CD14-positive monocyte (primary cell): ENCODE data around the gene MFN2. TPM values are rescaled to one million over a fixed set of nuclear protein-coding genes. Genes with fewer than 3 reads are reported as not detected.

Source experiments
- DNase-seq, 3 donors: peaks; one replicate each; pipeline ENCODE4 v3.0.0-alpha.2; 2011 to 2022
- H2AFZ ChIP-seq: 2 replicates; pipeline ENCODE4 v1.6.0; 2012; ENCODE audit warnings: mild to moderate bottlenecking, low read depth, low read length, inconsistent platforms; ENCODE audit not compliant: insufficient read depth, poor library complexity, severe bottlenecking
- H3K27ac ChIP-seq, 2 donors: 1 replicate in 1 of 2; 2 replicates in 1 of 2; pipeline ENCODE4 v1.5.1; 2012 to 2013; ENCODE audit warnings: low read length in 2 of 2, control low read depth in 1 of 2, inconsistent platforms in 1 of 2, low read depth in 1 of 2, mild to moderate bottlenecking in 1 of 2
- H3K27me3 ChIP-seq, 2 donors: one replicate each; pipeline versions ENCODE4 v1.6.0 to v1.6.1; 2011 to 2013; ENCODE audit warnings: low read length in 2 of 2; ENCODE audit not compliant: control insufficient read depth in 2 of 2, insufficient read depth in 2 of 2
- H3K36me3 ChIP-seq, 2 donors: replicated peaks in 1 of 2; 1 replicate in 1 of 2; 2 replicates in 1 of 2; pipeline versions ENCODE4 v1.5.1 to v1.6.1; 2012 to 2013; ENCODE audit warnings: low read length in 2 of 2, control low read depth in 1 of 2, inconsistent platforms in 1 of 2, mild to moderate bottlenecking in 1 of 2; ENCODE audit not compliant: insufficient read depth in 2 of 2, control insufficient read depth in 1 of 2
- H3K4me1 ChIP-seq, 2 donors: 1 replicate in 1 of 2; 2 replicates in 1 of 2; pipeline versions ENCODE4 v1.5.1 to v1.6.1; 2012 to 2013; ENCODE audit warnings: low read length in 2 of 2, control low read depth in 1 of 2, inconsistent platforms in 1 of 2, mild to moderate bottlenecking in 1 of 2, moderate library complexity in 1 of 2; ENCODE audit not compliant: insufficient read depth in 2 of 2, control insufficient read depth in 1 of 2
- H3K4me2 ChIP-seq: replicated peaks from 2 replicates; pipeline ENCODE3; 2012; ENCODE audit warnings: low read length, moderate library complexity, mild to moderate bottlenecking; ENCODE audit not compliant: poor library complexity, severe bottlenecking; ENCODE audit errors: extremely low read depth
- H3K4me3 ChIP-seq, 3 experiments: fragments of 200-600 bp in 1 of 3; sonication (generic) in 1 of 3; replicated peaks in 1 of 3; 1 replicate in 2 of 3; 2 replicates in 1 of 3; pipeline ENCODE4 v1.5.1; 2011 to 2013; ENCODE audit warnings: low read length in 3 of 3, mild to moderate bottlenecking in 3 of 3, control low read depth in 2 of 3, low read depth in 2 of 3, inconsistent platforms in 1 of 3, moderate library complexity in 1 of 3
- H3K79me2 ChIP-seq: 2 replicates; pipeline ENCODE4 v1.6.0; 2012; ENCODE audit warnings: mild to moderate bottlenecking, control low read depth, inconsistent platforms, low read length, moderate library complexity; ENCODE audit not compliant: insufficient read depth
- H3K9ac ChIP-seq: 2 replicates; pipeline ENCODE4 v1.6.0; 2017; ENCODE audit warnings: low read length, mild to moderate bottlenecking; ENCODE audit not compliant: insufficient read depth, poor library complexity, severe bottlenecking
- H3K9me3 ChIP-seq, 2 donors: replicated peaks in 1 of 2; 1 replicate in 1 of 2; 2 replicates in 1 of 2; pipeline versions ENCODE4 v1.5.1 to v1.6.1; 2012 to 2013; ENCODE audit warnings: low read length in 2 of 2, control low read depth in 1 of 2; ENCODE audit not compliant: control insufficient read depth in 1 of 2, insufficient read depth in 1 of 2
- H4K20me1 ChIP-seq: 2 replicates; pipeline ENCODE4 v1.6.0; 2012; ENCODE audit warnings: mild to moderate bottlenecking, low read length, control low read depth, moderate library complexity; ENCODE audit not compliant: insufficient read depth
- H3K27ac Mint-ChIP-seq, 7 donors: one replicate each; pipeline ENCODE4 v1.8.0; 2020; ENCODE audit warnings: mild to moderate bottlenecking in 7 of 7, mixed read lengths in 7 of 7, moderate library complexity in 6 of 7, inconsistent platforms in 2 of 7
- H3K27me3 Mint-ChIP-seq, 3 donors: one replicate each; pipeline ENCODE4 v1.8.0; 2021 to 2022; ENCODE audit warnings: low read depth in 3 of 3, mild to moderate bottlenecking in 3 of 3, mixed read lengths in 3 of 3, moderate library complexity in 3 of 3, inconsistent platforms in 1 of 3
- H3K36me3 Mint-ChIP-seq, 2 donors: one replicate each; pipeline ENCODE4 v1.8.0; 2020; ENCODE audit warnings: mixed read lengths in 2 of 2, inconsistent platforms in 1 of 2, mild to moderate bottlenecking in 1 of 2
- H3K4me1 Mint-ChIP-seq: one replicate; pipeline ENCODE4 v1.8.0; 2020; ENCODE audit warnings: mild to moderate bottlenecking, mixed read lengths
- H3K4me3 Mint-ChIP-seq, 2 donors: one replicate each; pipeline ENCODE4 v1.8.0; 2020; ENCODE audit warnings: mild to moderate bottlenecking in 2 of 2, mixed read lengths in 2 of 2, moderate library complexity in 1 of 2
- H3K9me3 Mint-ChIP-seq, 7 donors: one replicate each; pipeline ENCODE4 v1.8.0; 2020 to 2022; ENCODE audit warnings: mixed read lengths in 7 of 7, mild to moderate bottlenecking in 6 of 7, moderate library complexity in 6 of 7, inconsistent platforms in 2 of 7
- CTCF ChIP-seq: fragments of 200-600 bp; IDR thresholded peaks from one replicate; pipeline ENCODE4 v1.8.0; 2022; ENCODE audit warnings: antibody characterized with exemption, mild to moderate bottlenecking
- WGBS: methylation state at CpG from one replicate; pipeline ENCODE4 v1.1.5; 2013; ENCODE audit warnings: missing lambda C conversion rate; ENCODE audit not compliant: insufficient coverage; 5-methylcytosine and 5-hydroxymethylcytosine counted together
- intact Hi-C, 2 donors: fragments of 100-400 bp; cut with micrococcal nuclease; formaldehyde crosslinking; loops; one replicate each; pipeline versions ENCODE4 v1.15.0 to v1.15.1; 2023
- polyA plus RNA-seq, 3 donors: library from polyadenylated mRNA; depleted of rRNA in 1 of 3; unstranded in 2 of 3; stranded (reverse) in 1 of 3; fragments of 300-500 nt in 2 of 3; fragments of >200 nt in 1 of 3; fragmentation: Illumina TruSeq in 2 of 3; gene quantifications; 1 replicate in 2 of 3; 2 replicates in 1 of 3; pipeline ENCODE4 v1.2.3, GENCODE V29; 2012 to 2021

MFN2 gene
- polyA plus RNA-seq, 3 donors = 26.3 to 35.8 (median 30.3) TPM

- H3K9me3 ChIP-seq = no peaks in the 10 kb centered on the region
- DNase-seq = peak; percentile 51 to 81 (median 78)
- Mint-ChIP-seq H3K9me3 (no peaks in the 10 kb centered on the region), H3K36me3 (peaks cover 25 to 35% of the 10 kb centered on the region in 2 donors), H3K27ac (peak overlapping the region; percentile 78 to 93 (median 92)), H3K4me1 (peaks cover 20% of the 10 kb centered on the region), H3K27me3 (peaks cover 0 to 1% (median 0%) of the 10 kb centered on the region in 3 donors), H3K4me3 (peak overlapping the region; percentile 85 to 91)
- H3K4me3 ChIP-seq = peak overlapping the region; percentile 50 to 99 (median 93)
- intact Hi-C loops = loop anchor here in 1 of 2 donors (5.0 to 10.0 kb wide), 2 partner anchors 38 to 95 kb away; partner anchors contain the start of genes KIAA2013 and MFN2
- peaks cover 37% of the 10 kb centered on the region for H3K79me2 ChIP-seq
- peak overlapping the region; percentile 87 for H2AFZ ChIP-seq
- H3K4me2 ChIP-seq = peak overlapping the region; percentile 100
- H3K27ac ChIP-seq = peak overlapping the region; percentile 79 to 85
- peaks cover 22 to 31% of the 10 kb centered on the region in 2 donors for H3K36me3 ChIP-seq
- WGBS = 0% methylated on average over 7 of the region's 12 CpGs
- H3K4me1 ChIP-seq = peaks cover 11 to 19% of the 10 kb centered on the region in 2 donors
- TF ChIP-seq CTCF = no peak
- no peaks in the 10 kb centered on the region for H3K27me3 ChIP-seq
- H3K9ac ChIP-seq = peak overlapping the region; percentile 77
- peaks cover 17% of the 10 kb centered on the region for H4K20me1 ChIP-seq
These were observed 39.7 kb downstream of the MFN2 start for GRCh38 chr1:12019858-12020509.

- Mint-ChIP-seq H3K9me3 (no peaks in the 10 kb centered on the region), H3K27ac (peak overlapping the region in 2 of 7 donors; percentile 32 to 53), H3K36me3 (peaks cover 38 to 52% of the 10 kb centered on the region in 2 donors), H3K27me3 (peaks cover 0 to 1% (median 1%) of the 10 kb centered on the region in 3 donors), H3K4me3 (no peak overlapping the region), H3K4me1 (peaks cover 20% of the 10 kb centered on the region)
- 93% methylated on average over 3 of the region's 9 CpGs for WGBS
- Histone ChIP-seq H3K4me3 (no peak overlapping the region), H3K4me2 (no peak overlapping the region), H4K20me1 (peaks cover 26% of the 10 kb centered on the region), H3K36me3 (peaks cover 37 to 48% of the 10 kb centered on the region in 2 donors), H3K4me1 (peaks cover 11 to 19% of the 10 kb centered on the region in 2 donors), H3K9ac (no peak overlapping the region), H3K9me3 (no peaks in the 10 kb centered on the region), H3K27ac (peak overlapping the region in 1 of 2 donors; percentile 59), H2AFZ (no peak overlapping the region), H3K79me2 (peaks cover 41% of the 10 kb centered on the region), H3K27me3 (no peaks in the 10 kb centered on the region)
- no peak for DNase-seq
- no peak for TF ChIP-seq CTCF
- intact Hi-C loops = no loop called here
These were observed 41.4 kb downstream of the MFN2 start for GRCh38 chr1:12021616-12022015.
